Measurements from ENCODE around the gene NT5DC1.

Gene NT5DC1

DNA sequence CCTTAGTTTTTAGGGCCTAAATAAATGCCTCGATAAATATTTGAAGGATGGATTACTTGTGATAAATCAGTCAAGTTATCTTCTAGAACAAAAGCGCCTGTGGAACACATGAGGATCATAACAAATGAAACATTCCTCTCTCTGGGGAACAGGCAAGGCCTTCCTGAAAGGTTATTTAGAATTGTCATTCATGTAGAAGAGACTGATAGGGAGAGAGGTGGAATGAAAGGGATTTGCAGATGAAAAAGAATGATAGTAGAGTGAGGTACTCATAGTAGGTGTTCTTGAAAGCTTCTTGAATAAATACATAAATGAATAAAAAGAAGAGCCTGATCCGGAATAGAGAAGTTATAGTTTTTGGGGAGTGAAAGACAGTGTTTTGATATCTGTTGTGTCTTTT, 122.7 kb downstream of the NT5DC1 start:
- no peaks in the 10 kb centered on the region for H3K36me3 ChIP-seq (ENCODE audit: control insufficient read depth, insufficient read depth, low read length)
- H3K9ac ChIP-seq (ENCODE audit: low read depth, low read length), result no peak overlapping the region
- H3K4me3 ChIP-seq (ENCODE audit: low read depth, low read length), result no peak overlapping the region

DNA sequence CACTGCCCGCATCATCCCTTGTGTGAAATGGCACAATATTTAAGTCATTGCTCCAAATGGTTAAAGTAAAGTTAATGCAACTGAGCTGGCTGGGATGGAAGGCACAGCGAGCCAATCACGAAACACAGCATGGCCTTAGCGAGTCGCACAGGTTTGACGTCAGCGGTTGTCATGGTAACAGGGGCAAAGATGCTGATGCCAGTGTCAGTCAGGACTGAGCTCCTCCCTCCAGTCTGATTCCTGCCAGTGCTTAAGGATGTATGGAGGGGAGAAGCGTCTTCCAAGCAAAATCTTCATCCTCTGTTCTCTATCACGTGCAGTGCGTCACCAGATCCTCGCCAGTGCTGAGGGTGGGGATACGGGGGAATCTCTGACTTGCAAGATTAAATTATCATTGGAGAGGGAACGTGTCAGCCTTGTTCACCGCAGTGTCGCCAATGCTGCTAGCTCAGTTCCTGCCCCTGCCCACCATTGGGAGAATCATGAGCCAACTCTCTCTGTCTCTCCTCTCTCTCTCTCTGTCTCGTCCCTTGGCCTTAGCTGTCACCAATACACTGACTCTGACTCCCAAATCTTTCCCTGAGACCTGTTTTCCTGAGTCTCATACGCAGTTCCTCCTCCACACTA, 128.7 kb downstream of the NT5DC1 start:
- Histone ChIP-seq H3K9ac (ENCODE audit: low read depth, low read length) (no peak overlapping the region), H3K4me3 (ENCODE audit: low read depth, low read length) (peak overlapping the region; percentile 54), H3K4me1 (ENCODE audit: control insufficient read depth, insufficient read depth, low read length) (no peaks in the 10 kb centered on the region), H3K36me3 (ENCODE audit: control insufficient read depth, insufficient read depth, low read length) (no peaks in the 10 kb centered on the region), H3K27me3 (ENCODE audit: control insufficient read depth, insufficient read depth, low read length) (no peaks in the 10 kb centered on the region), H3K9me3 (ENCODE audit: control insufficient read depth, insufficient read depth, low read length) (no peaks in the 10 kb centered on the region)

More for the DNA sequence above, 122.7 kb downstream of the NT5DC1 start:
- H3K27me3 ChIP-seq (ENCODE audit: control insufficient read depth, insufficient read depth, low read length), result no peaks in the 10 kb centered on the region
- H3K4me1 ChIP-seq (ENCODE audit: control insufficient read depth, insufficient read depth, low read length), result peaks cover 5% of the 10 kb centered on the region
- no peaks in the 10 kb centered on the region for H3K9me3 ChIP-seq (ENCODE audit: control insufficient read depth, insufficient read depth, low read length)

DNA sequence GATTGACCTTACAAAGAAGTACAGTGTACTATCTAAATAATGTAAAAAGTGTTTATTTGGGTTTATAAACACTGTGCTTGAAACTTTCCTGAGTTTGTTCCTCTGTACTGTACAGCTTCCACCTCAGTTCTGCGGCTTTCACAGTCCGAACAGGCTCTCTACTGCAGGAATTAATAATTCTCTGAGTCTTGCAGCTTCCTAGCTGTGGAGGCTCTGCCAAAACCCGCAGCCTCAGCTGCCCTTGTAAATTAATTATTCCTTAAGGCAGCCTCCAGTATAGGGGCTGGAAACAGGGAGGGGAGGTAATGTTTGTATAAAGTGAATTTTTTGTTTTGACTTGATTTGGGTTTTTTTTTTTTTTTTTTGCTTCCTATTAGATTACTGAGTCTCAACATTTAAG, 134.0 kb downstream of the NT5DC1 start:
- H3K4me3 ChIP-seq (ENCODE audit: low read depth, low read length), result no peak overlapping the region
- H3K9ac ChIP-seq (ENCODE audit: low read depth, low read length), result no peak overlapping the region
- no peaks in the 10 kb centered on the region for H3K27me3 ChIP-seq (ENCODE audit: control insufficient read depth, insufficient read depth, low read length)
- H3K9me3 ChIP-seq (ENCODE audit: control insufficient read depth, insufficient read depth, low read length), result no peaks in the 10 kb centered on the region
- H3K36me3 ChIP-seq (ENCODE audit: control insufficient read depth, insufficient read depth, low read length), result no peaks in the 10 kb centered on the region
- no peaks in the 10 kb centered on the region for H3K4me1 ChIP-seq (ENCODE audit: control insufficient read depth, insufficient read depth, low read length)

DNA sequence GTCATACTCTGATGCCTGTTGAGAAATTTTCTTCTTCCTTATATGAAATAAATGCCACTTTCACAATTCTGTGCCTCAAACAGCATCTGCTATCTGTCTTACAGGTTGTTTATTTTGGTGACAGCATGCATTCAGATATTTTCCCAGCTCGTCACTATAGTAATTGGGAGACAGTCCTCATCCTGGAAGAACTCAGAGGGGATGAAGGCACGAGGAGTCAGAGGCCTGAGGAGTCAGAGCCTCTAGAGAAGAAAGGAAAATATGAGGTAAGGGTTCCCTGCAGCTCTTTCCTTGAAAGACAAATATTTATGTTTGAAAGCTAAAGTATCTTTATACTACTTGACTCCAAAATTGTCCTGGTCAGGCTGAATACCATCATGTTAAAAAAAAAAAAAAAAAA, 137.4 kb downstream of the NT5DC1 start:
- Histone ChIP-seq H3K4me3 (ENCODE audit: low read depth, low read length) (no peak overlapping the region), H3K9me3 (ENCODE audit: control insufficient read depth, insufficient read depth, low read length) (no peaks in the 10 kb centered on the region), H3K9ac (ENCODE audit: low read depth, low read length) (no peak overlapping the region), H3K4me1 (ENCODE audit: control insufficient read depth, insufficient read depth, low read length) (no peaks in the 10 kb centered on the region), H3K27me3 (ENCODE audit: control insufficient read depth, insufficient read depth, low read length) (no peaks in the 10 kb centered on the region), H3K36me3 (ENCODE audit: control insufficient read depth, insufficient read depth, low read length) (no peaks in the 10 kb centered on the region)

DNA sequence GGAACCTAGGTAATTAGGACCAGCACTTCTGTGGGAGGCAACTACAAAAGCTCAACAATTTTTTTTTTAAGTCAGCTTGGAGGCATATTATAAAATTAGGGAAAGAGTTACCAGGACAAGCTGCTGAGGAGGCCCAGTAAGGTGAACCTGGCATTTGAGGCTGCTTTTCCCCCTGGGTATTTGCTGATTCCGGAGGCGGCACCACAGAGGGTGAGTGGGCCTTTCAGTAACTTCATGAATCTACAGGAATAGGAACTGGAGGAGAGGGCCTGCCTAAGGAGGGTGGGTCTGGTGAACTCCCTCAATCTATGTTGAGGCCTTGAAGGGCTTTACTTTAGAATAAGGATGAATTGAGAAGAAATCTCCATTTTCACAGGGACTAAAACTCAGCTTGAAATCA, 138.6 kb downstream of the NT5DC1 start:
- Histone ChIP-seq H3K36me3 (ENCODE audit: control insufficient read depth, insufficient read depth, low read length) (no peaks in the 10 kb centered on the region), H3K9me3 (ENCODE audit: control insufficient read depth, insufficient read depth, low read length) (no peaks in the 10 kb centered on the region)

DNA sequence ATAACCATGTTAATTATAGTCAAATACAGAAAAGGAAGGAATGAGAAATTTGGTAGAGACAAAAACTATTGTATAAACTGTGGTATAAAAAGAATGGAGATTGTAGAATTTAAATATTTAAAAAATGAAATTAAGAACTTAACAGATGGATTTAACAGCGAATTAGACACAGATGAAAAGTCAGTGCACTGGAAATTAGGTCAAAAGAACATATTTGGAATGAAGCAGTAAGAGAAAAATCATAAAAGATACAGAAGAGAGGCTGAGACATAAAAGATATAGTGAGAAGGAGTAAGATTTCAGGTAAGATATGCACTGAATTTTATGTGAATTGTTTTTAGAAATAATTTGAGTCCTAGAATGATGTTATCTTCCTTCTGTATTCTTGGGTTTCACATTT, 139.2 kb downstream of the NT5DC1 start:
- H3K4me3 ChIP-seq (ENCODE audit: low read depth, low read length), result no peak overlapping the region
- no peaks in the 10 kb centered on the region for H3K9me3 ChIP-seq (ENCODE audit: control insufficient read depth, insufficient read depth, low read length)
- no peaks in the 10 kb centered on the region for H3K27me3 ChIP-seq (ENCODE audit: control insufficient read depth, insufficient read depth, low read length)
- no peaks in the 10 kb centered on the region for H3K4me1 ChIP-seq (ENCODE audit: control insufficient read depth, insufficient read depth, low read length)
- no peaks in the 10 kb centered on the region for H3K36me3 ChIP-seq (ENCODE audit: control insufficient read depth, insufficient read depth, low read length)
- H3K9ac ChIP-seq (ENCODE audit: low read depth, low read length), result no peak overlapping the region

More for the DNA sequence above, 138.6 kb downstream of the NT5DC1 start:
- H3K4me3 ChIP-seq (ENCODE audit: low read depth, low read length), result no peak overlapping the region
- no peaks in the 10 kb centered on the region for H3K27me3 ChIP-seq (ENCODE audit: control insufficient read depth, insufficient read depth, low read length)
- no peaks in the 10 kb centered on the region for H3K4me1 ChIP-seq (ENCODE audit: control insufficient read depth, insufficient read depth, low read length)
- H3K9ac ChIP-seq (ENCODE audit: low read depth, low read length), result no peak overlapping the region

DNA sequence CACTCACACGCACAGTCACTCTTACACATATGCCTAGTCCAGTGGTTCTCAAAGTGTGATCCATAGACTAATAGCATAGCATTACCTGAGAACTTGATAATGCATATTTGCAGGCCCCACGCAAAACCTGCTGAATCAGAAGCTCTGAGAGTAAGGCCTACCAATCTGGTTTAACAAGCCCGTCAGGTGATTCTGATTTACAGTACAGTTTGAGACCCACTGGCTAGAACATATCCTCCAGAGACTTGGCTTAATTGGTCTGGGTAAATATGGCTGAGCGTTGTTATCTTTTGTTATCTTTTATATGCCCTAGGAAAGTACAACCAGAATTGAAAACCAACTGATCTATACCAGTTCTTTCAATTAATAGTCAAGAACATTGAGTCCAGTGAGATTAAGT, 143.6 kb downstream of the NT5DC1 start:
- Histone ChIP-seq H3K27me3 (ENCODE audit: control insufficient read depth, insufficient read depth, low read length) (no peaks in the 10 kb centered on the region), H3K4me1 (ENCODE audit: control insufficient read depth, insufficient read depth, low read length) (no peaks in the 10 kb centered on the region), H3K36me3 (ENCODE audit: control insufficient read depth, insufficient read depth, low read length) (no peaks in the 10 kb centered on the region), H3K4me3 (ENCODE audit: low read depth, low read length) (no peak overlapping the region), H3K9me3 (ENCODE audit: control insufficient read depth, insufficient read depth, low read length) (no peaks in the 10 kb centered on the region), H3K9ac (ENCODE audit: low read depth, low read length) (no peak overlapping the region)

DNA sequence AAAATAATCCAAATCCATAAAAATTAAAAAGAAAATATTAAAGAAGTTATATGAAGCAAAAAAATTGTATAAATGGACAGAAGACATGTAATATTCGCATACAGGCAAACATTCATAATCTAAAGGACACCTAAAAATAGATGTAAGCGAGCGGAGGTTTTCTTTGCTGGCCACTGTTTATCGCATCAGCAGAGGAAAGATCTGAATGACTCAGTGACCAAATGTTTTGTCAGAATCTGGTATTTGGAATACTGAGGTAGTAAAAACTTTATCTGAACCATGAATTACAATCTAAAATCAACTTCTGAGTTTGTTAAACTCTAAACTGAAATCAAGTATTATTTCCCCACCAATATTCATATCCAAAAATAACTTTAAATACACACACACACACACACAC, 145.4 kb downstream of the NT5DC1 start:
- no peaks in the 10 kb centered on the region for H3K36me3 ChIP-seq (ENCODE audit: control insufficient read depth, insufficient read depth, low read length)
- no peak overlapping the region for H3K9ac ChIP-seq (ENCODE audit: low read depth, low read length)
- H3K4me3 ChIP-seq (ENCODE audit: low read depth, low read length), result no peak overlapping the region
- H3K9me3 ChIP-seq (ENCODE audit: control insufficient read depth, insufficient read depth, low read length), result no peaks in the 10 kb centered on the region
- no peaks in the 10 kb centered on the region for H3K27me3 ChIP-seq (ENCODE audit: control insufficient read depth, insufficient read depth, low read length)
- H3K4me1 ChIP-seq (ENCODE audit: control insufficient read depth, insufficient read depth, low read length), result peaks cover 7% of the 10 kb centered on the region

DNA sequence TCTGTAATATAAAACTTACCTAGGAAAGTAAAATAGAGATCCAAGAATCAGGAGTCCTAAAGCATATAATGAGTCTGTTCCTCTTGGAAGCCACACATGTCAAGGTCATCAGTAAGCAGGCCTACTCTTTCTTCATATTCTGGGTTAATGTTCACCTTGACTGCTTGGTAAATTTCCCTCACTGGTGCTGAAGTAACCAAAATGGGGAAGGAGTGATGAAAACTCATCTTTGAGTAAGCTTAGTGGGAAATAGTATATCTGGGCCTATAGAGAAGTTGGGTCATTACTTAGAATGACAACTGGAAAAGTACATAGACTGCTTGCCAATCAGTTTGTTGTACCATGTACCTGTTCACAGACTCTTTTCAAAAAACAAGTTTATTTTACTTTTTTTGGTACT, 146.6 kb downstream of the NT5DC1 start:
- Histone ChIP-seq H3K4me3 (ENCODE audit: low read depth, low read length) (no peak overlapping the region), H3K4me1 (ENCODE audit: control insufficient read depth, insufficient read depth, low read length) (peaks cover 13% of the 10 kb centered on the region), H3K9ac (ENCODE audit: low read depth, low read length) (no peak overlapping the region), H3K36me3 (ENCODE audit: control insufficient read depth, insufficient read depth, low read length) (no peaks in the 10 kb centered on the region), H3K27me3 (ENCODE audit: control insufficient read depth, insufficient read depth, low read length) (no peaks in the 10 kb centered on the region), H3K9me3 (ENCODE audit: control insufficient read depth, insufficient read depth, low read length) (no peaks in the 10 kb centered on the region)

DNA sequence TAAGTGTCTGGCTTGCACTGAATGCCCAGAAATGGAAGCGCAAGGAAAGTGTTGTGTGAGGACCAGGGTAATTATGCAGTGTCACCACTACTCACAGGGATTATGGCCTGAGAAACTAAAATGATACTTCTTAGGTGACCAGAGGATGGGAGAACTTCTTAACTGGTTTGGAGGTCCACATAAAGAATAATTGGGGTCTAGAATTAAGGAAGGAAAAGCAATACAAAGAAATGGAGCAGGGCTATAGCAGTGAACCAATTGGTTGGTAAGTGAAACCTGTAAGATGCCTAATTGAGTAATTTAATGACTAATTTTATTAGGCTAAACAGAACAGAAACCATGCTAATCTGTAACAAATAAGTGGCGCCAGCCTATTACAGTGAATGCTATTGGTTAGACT, 147.9 kb downstream of the NT5DC1 start:
- Histone ChIP-seq H3K9ac (ENCODE audit: low read depth, low read length) (no peak overlapping the region), H3K9me3 (ENCODE audit: control insufficient read depth, insufficient read depth, low read length) (no peaks in the 10 kb centered on the region), H3K27me3 (ENCODE audit: control insufficient read depth, insufficient read depth, low read length) (no peaks in the 10 kb centered on the region), H3K36me3 (ENCODE audit: control insufficient read depth, insufficient read depth, low read length) (no peaks in the 10 kb centered on the region), H3K4me1 (ENCODE audit: control insufficient read depth, insufficient read depth, low read length) (peaks cover 14% of the 10 kb centered on the region), H3K4me3 (ENCODE audit: low read depth, low read length) (no peak overlapping the region)

DNA sequence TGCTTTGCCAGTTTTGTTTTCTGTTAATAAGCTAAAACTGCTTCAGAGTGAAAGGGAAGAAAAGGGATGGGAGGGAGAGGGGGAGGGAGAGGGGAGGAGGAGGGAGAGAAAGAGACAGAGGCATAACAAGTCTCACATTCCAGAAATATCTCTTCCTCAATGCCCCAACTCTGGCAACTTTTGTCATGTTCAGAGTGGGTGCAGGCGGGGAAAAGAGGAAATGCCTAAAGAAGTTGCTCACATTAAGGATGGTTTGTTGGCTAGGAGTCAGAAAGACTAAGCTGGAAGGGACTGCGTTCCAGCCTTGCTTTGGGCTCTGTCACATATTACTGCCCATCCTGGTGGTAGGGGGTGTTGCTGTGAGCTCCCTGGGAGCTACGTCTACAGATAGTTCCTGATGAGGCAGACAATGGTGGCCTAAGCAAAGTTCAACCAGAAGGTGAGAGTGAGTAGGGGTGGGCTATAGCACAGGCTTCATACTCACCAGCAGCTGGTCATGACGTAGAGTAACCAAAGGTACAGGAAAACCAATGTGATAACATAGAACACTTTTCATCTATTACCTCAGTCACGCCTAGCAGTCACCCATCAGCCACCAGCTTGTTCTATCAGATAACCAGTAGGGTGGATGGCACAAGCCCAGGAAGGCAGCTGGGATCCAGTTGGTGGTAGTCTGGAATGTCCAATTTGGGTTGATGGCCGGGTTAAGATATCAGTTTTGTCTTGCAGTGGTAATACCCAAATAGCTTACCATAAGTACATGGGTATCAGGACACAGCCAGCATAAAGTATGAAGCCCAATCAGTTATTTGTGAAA, 151.1 kb downstream of the NT5DC1 start:
- no peaks in the 10 kb centered on the region for H3K27me3 ChIP-seq (ENCODE audit: control insufficient read depth, insufficient read depth, low read length)
- peaks cover 14% of the 10 kb centered on the region for H3K4me1 ChIP-seq (ENCODE audit: control insufficient read depth, insufficient read depth, low read length)
- peak overlapping the region; percentile 22 for H3K4me3 ChIP-seq (ENCODE audit: low read depth, low read length)
- no peaks in the 10 kb centered on the region for H3K9me3 ChIP-seq (ENCODE audit: control insufficient read depth, insufficient read depth, low read length)
- H3K9ac ChIP-seq (ENCODE audit: low read depth, low read length), result no peak overlapping the region
- H3K36me3 ChIP-seq (ENCODE audit: control insufficient read depth, insufficient read depth, low read length), result no peaks in the 10 kb centered on the region

DNA sequence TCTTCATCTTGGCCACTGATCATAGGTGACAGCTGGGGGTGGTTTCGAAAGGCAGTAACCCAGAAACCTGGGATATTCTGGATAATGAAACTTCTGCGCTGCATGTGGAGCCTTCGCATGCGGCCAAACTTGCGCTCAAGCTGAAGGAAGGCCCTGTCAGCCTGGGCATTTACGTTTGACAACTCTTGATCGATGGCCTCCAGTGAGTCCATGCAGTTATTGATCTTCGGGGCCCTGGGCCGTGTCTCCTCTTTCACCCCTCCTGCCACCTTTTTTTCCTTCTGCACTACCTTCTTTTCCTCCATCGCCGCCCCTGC, 152.5 kb downstream of the NT5DC1 start:
- Histone ChIP-seq H3K4me3 (ENCODE audit: low read depth, low read length) (peak overlapping the region; percentile 90), H3K4me1 (ENCODE audit: control insufficient read depth, insufficient read depth, low read length) (peaks cover 14% of the 10 kb centered on the region), H3K27me3 (ENCODE audit: control insufficient read depth, insufficient read depth, low read length) (no peaks in the 10 kb centered on the region), H3K9me3 (ENCODE audit: control insufficient read depth, insufficient read depth, low read length) (no peaks in the 10 kb centered on the region), H3K9ac (ENCODE audit: low read depth, low read length) (no peak overlapping the region), H3K36me3 (ENCODE audit: control insufficient read depth, insufficient read depth, low read length) (no peaks in the 10 kb centered on the region)
